ENCODE data around the gene C6orf136. TPM values are rescaled to one million over a fixed set of nuclear protein-coding genes. Genes with fewer than 3 reads are reported as not detected.

Gene C6orf136
- total and polyA plus RNA-seq, 8 donors: 7.3 to 126 (median 23.4) TPM

DNA sequence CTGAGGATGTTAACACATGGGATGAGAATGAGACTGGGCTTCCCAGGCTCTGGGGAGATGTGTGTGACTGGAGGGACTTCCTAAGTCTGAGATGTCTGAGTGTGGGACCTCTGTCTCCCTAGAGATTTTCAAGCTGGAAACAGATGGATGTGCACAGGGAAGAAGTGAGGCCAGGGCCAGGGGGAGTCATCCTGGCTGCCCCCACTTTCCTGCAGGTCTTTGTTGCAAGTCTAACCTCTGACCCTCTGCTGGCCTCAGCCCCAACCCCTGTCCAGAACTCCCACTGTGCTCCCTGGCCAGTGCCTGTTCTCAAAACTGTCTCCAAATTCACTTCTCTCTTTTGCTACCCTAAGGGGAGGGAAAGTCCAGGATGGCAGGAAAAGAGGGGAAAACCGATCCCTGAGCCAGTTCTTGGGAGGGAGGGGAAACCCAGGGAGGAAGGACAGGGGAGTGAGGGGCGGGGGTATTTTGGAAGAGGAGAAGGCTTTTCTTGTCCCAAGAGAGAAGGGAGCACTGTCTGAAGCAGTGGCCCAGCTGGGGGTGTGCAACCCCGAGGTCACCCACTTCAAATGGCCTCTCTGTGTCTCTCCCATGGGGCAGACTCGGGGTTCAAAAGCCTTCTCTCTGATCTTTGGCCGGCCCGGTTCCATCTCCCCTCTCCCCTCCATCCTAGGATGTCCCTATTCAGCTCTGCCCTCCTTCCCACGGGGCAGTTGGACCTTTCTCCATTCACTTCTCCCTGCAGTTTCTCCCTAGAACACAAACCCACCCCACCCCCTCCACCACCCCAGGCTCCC lies 36.4 kb downstream of the C6orf136 start:
- peak in 1 of 2 donors; percentile 28 for DNase-seq
- 23 to 63% (median 33%) methylated on average over 7 of the region's 7 CpGs for WGBS, 5 donors
- intact Hi-C loops (cut with DNase I; ENCODE audit: low total_unique reads): no loop called here

GRCh38 chr6:30683980-30684338 lies 37.0 kb downstream of the C6orf136 start:
- H3K4me1 ChIP-seq: peaks cover 33 to 84% (median 60%) of the 10 kb centered on the region in 4 donors

More for the DNA sequence above, 36.4 kb downstream of the C6orf136 start:
- TF ChIP-seq EP300 (IDR thresholded peaks at IDR 0.05) (no peak), POLR2A (IDR thresholded peaks at IDR 0.05) (no peak), POLR2AphosphoS5 (IDR thresholded peaks at IDR 0.05) (no peak)
- TF ChIP-seq, protein P1, sequence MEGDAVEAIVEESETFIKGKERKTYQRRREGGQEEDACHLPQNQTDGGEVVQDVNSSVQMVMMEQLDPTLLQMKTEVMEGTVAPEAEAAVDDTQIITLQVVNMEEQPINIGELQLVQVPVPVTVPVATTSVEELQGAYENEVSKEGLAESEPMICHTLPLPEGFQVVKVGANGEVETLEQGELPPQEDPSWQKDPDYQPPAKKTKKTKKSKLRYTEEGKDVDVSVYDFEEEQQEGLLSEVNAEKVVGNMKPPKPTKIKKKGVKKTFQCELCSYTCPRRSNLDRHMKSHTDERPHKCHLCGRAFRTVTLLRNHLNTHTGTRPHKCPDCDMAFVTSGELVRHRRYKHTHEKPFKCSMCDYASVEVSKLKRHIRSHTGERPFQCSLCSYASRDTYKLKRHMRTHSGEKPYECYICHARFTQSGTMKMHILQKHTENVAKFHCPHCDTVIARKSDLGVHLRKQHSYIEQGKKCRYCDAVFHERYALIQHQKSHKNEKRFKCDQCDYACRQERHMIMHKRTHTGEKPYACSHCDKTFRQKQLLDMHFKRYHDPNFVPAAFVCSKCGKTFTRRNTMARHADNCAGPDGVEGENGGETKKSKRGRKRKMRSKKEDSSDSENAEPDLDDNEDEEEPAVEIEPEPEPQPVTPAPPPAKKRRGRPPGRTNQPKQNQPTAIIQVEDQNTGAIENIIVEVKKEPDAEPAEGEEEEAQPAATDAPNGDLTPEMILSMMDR (IDR thresholded peaks at IDR 0.05): no peak
- peaks cover 29 to 84% (median 57%) of the 10 kb centered on the region in 4 donors for H3K4me1 ChIP-seq
- peak overlapping the region; percentile 69 to 88 (median 82) for H3K4me3 ChIP-seq
- H3K27me3 ChIP-seq: no peaks in the 10 kb centered on the region
- H3K27ac ChIP-seq: peak overlapping the region; percentile 65 to 99 (median 97)
- peaks cover 0 to 17% (median 11%) of the 10 kb centered on the region in 4 donors for H3K36me3 ChIP-seq
- no peaks in the 10 kb centered on the region for H3K9me3 ChIP-seq

GRCh38 chr6:30684386-30685156 lies 37.6 kb downstream of the C6orf136 start:
- H3K4me1 ChIP-seq: peaks cover 34 to 84% (median 60%) of the 10 kb centered on the region in 4 donors
- DNase-seq: peak; percentile 38 to 66
- intact Hi-C loops (cut with DNase I; ENCODE audit: low total_unique reads): no loop called here

More at GRCh38 chr6:30683980-30684338, 37.0 kb downstream of the C6orf136 start:
- Histone ChIP-seq H3K27me3 (no peaks in the 10 kb centered on the region), H3K9me3 (no peaks in the 10 kb centered on the region), H3K27ac (peak overlapping the region; percentile 49 to 99 (median 97)), H3K36me3 (peaks cover 0 to 11% (median 6%) of the 10 kb centered on the region in 4 donors), H3K4me3 (peak overlapping the region; percentile 69 to 88 (median 82))
- DNase-seq: no peak
- intact Hi-C loops (cut with DNase I; ENCODE audit: low total_unique reads): no loop called here
- WGBS, 5 donors: 31 to 55% (median 50%) methylated on average over 2 of the region's 2 CpGs
- TF ChIP-seq, protein P1 (IDR thresholded peaks at IDR 0.05): no peak
- TF ChIP-seq POLR2AphosphoS5 (IDR thresholded peaks at IDR 0.05): no peak

More at GRCh38 chr6:30684386-30685156, 37.6 kb downstream of the C6orf136 start:
- Histone ChIP-seq H3K9me3 (no peaks in the 10 kb centered on the region), H3K27me3 (no peaks in the 10 kb centered on the region), H3K36me3 (peaks cover 0 to 9% (median 5%) of the 10 kb centered on the region in 4 donors), H3K27ac (peak overlapping the region; percentile 49 to 99 (median 97)), H3K4me3 (peak overlapping the region; percentile 69 to 88 (median 82))
- 32 to 63% (median 51%) methylated on average over 13 to 21 of the region's 21 CpGs for WGBS, 5 donors
- TF ChIP-seq, protein P1 (IDR thresholded peaks at IDR 0.05): no peak
- TF ChIP-seq POLR2A (IDR thresholded peaks at IDR 0.05) (no peak), EP300 (IDR thresholded peaks at IDR 0.05) (no peak), POLR2AphosphoS5 (IDR thresholded peaks at IDR 0.05) (no peak)

Measured in stomach (tissue), 9 donors.